SIG-M5 treated with dmso at 0.1 percent for 504 hours (cell line): ENCODE results near the gene CEMIP2.

Source experiments
- DNase-seq: peaks from one replicate; lab custom pipeline; 2025; ENCODE audit not compliant: unreplicated experiment; lab: John Stamatoyannopoulos, UW

Gene CEMIP2

GRCh38 chr9:71752928-71753327, 15.4 kb downstream of the CEMIP2 start:
- DNase-seq, result no peak

- no peak for DNase-seq
Measured at GRCh38 chr9:71752352-71752751, 16.0 kb downstream of the CEMIP2 start.

- DNase-seq, result peak; percentile 15
Measured at GRCh38 chr9:71748280-71748743, 20.0 kb downstream of the CEMIP2 start.

GRCh38 chr9:71747576-71747975, 20.7 kb downstream of the CEMIP2 start:
- peak; percentile 38 for DNase-seq

- DNase-seq, result no peak
Measured at GRCh38 chr9:71746758-71747125, 21.6 kb downstream of the CEMIP2 start.

GRCh38 chr9:71746023-71746757, 22.1 kb downstream of the CEMIP2 start:
- DNase-seq, result no peak

- no peak for DNase-seq
Measured at GRCh38 chr9:71744754-71745521, 23.4 kb downstream of the CEMIP2 start.

- no peak for DNase-seq
Measured at GRCh38 chr9:71743882-71744281, 24.4 kb downstream of the CEMIP2 start.

GRCh38 chr9:71743217-71743705, 25.1 kb downstream of the CEMIP2 start:
- DNase-seq, result no peak

- no peak for DNase-seq
Measured at GRCh38 chr9:71742703-71743102, 25.6 kb downstream of the CEMIP2 start.

- DNase-seq, result no peak
Measured at GRCh38 chr9:71741926-71742648, 26.2 kb downstream of the CEMIP2 start.

- DNase-seq, result no peak
Measured at GRCh38 chr9:71740199-71740598, 28.1 kb downstream of the CEMIP2 start.

GRCh38 chr9:71737455-71737854, 30.9 kb downstream of the CEMIP2 start:
- no peak for DNase-seq

GRCh38 chr9:71736236-71736635, 32.1 kb downstream of the CEMIP2 start:
- no peak for DNase-seq

- no peak for DNase-seq
Measured at GRCh38 chr9:71734950-71735349, 33.4 kb downstream of the CEMIP2 start.

GRCh38 chr9:71733176-71733575, 35.1 kb downstream of the CEMIP2 start:
- no peak for DNase-seq

- no peak for DNase-seq
Measured at GRCh38 chr9:71729816-71730526, 38.3 kb downstream of the CEMIP2 start.

- DNase-seq, result no peak
Measured at GRCh38 chr9:71726723-71727122, 41.6 kb downstream of the CEMIP2 start.

GRCh38 chr9:71725590-71726338, 42.5 kb downstream of the CEMIP2 start:
- DNase-seq, result no peak

- no peak for DNase-seq
Measured at GRCh38 chr9:71721855-71722254, 46.5 kb downstream of the CEMIP2 start.
